ENCODE results near the gene CIBAR2.

DNA sequence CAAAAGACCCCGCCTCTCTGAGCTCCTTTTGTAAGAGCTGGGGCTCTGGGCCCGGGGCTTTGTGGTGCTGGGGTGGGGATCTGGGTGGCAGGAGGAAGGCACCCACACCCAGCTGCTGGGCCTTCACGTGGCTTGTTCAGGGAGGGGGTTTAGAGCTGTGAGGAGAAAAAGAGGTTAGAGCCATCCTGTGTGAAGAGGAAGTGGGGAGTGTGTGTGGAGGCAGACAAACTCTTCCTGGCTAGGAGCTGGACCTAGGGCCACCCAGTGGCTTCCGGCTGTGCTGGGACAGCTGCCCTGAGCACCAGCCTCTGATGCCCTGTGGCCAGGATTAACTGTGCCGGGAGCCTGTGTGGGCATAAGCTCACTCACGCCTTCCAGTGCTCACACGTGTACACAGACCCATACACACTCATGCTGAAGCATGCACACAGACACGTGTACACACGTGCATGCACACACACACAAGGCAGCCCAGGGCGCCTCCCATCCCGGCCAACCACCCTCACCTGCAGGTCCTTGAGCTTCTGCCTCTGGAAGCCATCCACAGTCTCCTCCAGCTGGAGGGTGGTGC, 7.4 kb downstream of the CIBAR2 start:
- TF ChIP-seq, protein P1, sequence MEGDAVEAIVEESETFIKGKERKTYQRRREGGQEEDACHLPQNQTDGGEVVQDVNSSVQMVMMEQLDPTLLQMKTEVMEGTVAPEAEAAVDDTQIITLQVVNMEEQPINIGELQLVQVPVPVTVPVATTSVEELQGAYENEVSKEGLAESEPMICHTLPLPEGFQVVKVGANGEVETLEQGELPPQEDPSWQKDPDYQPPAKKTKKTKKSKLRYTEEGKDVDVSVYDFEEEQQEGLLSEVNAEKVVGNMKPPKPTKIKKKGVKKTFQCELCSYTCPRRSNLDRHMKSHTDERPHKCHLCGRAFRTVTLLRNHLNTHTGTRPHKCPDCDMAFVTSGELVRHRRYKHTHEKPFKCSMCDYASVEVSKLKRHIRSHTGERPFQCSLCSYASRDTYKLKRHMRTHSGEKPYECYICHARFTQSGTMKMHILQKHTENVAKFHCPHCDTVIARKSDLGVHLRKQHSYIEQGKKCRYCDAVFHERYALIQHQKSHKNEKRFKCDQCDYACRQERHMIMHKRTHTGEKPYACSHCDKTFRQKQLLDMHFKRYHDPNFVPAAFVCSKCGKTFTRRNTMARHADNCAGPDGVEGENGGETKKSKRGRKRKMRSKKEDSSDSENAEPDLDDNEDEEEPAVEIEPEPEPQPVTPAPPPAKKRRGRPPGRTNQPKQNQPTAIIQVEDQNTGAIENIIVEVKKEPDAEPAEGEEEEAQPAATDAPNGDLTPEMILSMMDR (IDR thresholded peaks at IDR 0.05; ENCODE audit: insufficient read depth, low read length), result no peak
- TF ChIP-seq POLR2AphosphoS5 (IDR thresholded peaks at IDR 0.05; ENCODE audit: low read depth) (no peak), SPI1 (IDR thresholded peaks at IDR 0.05; ENCODE audit: borderline replicate concordance, low read depth) (peak; percentile 82), GABPA (IDR thresholded peaks at IDR 0.05; ENCODE audit: low read depth) (no peak)
- TF ChIP-seq, protein P2, sequence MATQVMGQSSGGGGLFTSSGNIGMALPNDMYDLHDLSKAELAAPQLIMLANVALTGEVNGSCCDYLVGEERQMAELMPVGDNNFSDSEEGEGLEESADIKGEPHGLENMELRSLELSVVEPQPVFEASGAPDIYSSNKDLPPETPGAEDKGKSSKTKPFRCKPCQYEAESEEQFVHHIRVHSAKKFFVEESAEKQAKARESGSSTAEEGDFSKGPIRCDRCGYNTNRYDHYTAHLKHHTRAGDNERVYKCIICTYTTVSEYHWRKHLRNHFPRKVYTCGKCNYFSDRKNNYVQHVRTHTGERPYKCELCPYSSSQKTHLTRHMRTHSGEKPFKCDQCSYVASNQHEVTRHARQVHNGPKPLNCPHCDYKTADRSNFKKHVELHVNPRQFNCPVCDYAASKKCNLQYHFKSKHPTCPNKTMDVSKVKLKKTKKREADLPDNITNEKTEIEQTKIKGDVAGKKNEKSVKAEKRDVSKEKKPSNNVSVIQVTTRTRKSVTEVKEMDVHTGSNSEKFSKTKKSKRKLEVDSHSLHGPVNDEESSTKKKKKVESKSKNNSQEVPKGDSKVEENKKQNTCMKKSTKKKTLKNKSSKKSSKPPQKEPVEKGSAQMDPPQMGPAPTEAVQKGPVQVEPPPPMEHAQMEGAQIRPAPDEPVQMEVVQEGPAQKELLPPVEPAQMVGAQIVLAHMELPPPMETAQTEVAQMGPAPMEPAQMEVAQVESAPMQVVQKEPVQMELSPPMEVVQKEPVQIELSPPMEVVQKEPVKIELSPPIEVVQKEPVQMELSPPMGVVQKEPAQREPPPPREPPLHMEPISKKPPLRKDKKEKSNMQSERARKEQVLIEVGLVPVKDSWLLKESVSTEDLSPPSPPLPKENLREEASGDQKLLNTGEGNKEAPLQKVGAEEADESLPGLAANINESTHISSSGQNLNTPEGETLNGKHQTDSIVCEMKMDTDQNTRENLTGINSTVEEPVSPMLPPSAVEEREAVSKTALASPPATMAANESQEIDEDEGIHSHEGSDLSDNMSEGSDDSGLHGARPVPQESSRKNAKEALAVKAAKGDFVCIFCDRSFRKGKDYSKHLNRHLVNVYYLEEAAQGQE (IDR thresholded peaks at IDR 0.05; ENCODE audit: insufficient replicate concordance, low read depth), result no peak

All from HL-60 (cell line).